H4 (cell line): ENCODE measurements around the gene GPR143. TPM values are rescaled to one million over a fixed set of nuclear protein-coding genes. Genes with fewer than 3 reads are reported as not detected.

ENCODE experiments used
- total RNA-seq: library from RNA; depleted of rRNA; stranded (reverse); fragments of >200 nt; shearing (Covaris generic); gene quantifications from 2 replicates; pipeline ENCODE4 v1.2.3, GENCODE V29; 2014; rRNA removed

GPR143 gene
- total RNA-seq, 1 experiment from 2014 or later: not detected

Other genes with a start within 250 kb of the GPR143 start
- gene SHROOM2, start 20.6 kb upstream of the GPR143 start, total RNA-seq: 2.5 and 3.6 TPM in 2 replicates
- gene CLDN34, start 201.5 kb upstream of the GPR143 start, total RNA-seq: not detected in 2 replicates